Stimulated activated naive CD4-positive, alpha-beta T cell treated with Interleukin-2 at 50 U/mL for 16 hours (primary cell): Measurements from ENCODE around the gene DAND5.
A peak's percentile ranks its signal among the peaks of the same experiment; 100 is the strongest.

Source experiments
- DNase-seq: peaks from one replicate; lab custom pipeline; 2025; lab: John Stamatoyannopoulos, UW

Gene DAND5

DNA sequence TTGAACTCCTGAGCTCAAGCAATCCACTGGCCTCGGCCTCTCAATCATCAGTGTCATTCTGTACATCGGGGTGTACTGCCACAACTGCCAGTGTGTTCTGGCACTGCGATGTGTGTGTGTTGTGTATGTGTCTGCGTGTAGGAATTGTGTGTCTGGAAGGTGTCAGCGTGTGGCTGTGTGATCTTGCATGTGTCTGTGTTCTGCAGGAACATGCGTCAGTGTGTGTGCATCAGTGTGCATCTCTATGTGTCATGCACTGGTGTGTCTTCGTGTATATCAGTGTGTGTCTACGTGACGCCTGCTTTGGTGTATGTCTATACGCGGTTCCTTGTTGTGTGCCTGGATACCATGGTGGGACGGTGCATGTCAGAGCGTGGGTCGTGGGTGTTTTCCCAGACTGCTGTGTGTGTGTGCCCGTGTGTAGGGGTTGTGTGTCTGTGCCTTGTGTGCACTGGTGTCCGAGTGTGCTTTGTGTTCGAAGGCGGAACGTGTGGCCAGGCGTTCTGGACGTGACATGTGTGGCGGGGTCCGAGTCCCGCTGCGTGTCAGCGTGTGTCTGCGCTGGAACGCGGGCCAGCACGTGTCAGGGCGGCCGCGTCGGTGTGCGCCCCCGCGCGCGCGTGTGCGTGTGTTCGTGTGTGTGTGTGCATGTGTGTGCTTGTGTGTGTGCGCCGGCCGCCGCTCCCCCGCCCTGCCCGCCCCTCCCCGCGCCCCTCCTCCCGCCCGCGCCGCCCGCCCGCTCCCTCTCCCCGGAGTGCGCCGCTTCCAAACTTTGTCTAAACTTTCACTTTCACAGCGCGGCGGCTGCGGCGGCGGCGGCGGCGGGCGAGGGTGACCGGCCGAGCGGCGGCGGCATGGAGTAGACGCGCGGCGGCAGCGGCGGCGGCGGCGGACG lies 25.6 kb downstream of the DAND5 start, which contains the start of gene NFIX:
Gene NFIX, plus strand, starts transcription at position 775 of the 895 bp plus-strand sequence. CDS start 363 bp downstream, outside the sequence.
- DNase-seq, result peak; percentile 52

- no peak for DNase-seq
Measured at GRCh38 chr19:12995596-12996405, 26.4 kb downstream of the DAND5 start.

GRCh38 chr19:12996406-12997094 lies 27.2 kb downstream of the DAND5 start:
- DNase-seq, result no peak

DNA sequence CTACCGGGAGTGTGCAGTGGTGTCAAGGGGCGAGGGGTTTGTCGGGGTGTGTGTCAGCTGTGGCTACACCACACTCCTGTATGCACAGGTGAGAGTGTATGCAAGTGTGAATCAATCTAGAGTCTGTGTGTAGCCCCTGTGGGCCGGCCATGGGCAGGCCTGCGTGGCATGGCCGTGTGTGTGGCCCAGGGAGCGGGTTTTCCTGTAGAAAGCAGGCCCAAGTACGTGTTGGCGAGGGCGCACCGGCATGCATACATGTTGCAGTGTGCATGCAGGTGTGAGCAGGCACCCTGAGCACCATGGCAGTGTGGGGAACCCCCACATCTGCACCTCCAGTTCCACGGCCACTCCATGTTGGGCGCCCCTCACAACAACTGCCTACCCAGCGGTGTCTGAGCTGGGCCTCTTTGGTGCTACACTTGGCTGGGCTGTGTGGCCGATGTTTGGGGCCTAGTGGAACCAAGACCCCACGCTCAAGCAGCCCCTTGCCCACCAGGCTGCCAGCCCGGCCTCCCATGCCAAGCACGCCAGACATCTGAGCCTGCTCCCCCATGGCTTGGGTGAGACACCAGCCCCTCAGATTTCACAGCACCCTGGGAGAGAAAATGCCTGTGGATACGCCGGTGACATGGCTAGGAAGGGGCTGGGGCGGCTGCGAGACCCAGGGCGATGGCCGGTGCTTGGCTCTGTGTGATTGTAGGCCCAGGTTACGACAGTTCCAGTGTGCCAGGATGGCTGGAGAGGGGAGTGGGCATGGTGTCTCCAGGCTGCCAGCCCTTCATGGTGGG lies 28.0 kb downstream of the DAND5 start:
- no peak for DNase-seq

DNA sequence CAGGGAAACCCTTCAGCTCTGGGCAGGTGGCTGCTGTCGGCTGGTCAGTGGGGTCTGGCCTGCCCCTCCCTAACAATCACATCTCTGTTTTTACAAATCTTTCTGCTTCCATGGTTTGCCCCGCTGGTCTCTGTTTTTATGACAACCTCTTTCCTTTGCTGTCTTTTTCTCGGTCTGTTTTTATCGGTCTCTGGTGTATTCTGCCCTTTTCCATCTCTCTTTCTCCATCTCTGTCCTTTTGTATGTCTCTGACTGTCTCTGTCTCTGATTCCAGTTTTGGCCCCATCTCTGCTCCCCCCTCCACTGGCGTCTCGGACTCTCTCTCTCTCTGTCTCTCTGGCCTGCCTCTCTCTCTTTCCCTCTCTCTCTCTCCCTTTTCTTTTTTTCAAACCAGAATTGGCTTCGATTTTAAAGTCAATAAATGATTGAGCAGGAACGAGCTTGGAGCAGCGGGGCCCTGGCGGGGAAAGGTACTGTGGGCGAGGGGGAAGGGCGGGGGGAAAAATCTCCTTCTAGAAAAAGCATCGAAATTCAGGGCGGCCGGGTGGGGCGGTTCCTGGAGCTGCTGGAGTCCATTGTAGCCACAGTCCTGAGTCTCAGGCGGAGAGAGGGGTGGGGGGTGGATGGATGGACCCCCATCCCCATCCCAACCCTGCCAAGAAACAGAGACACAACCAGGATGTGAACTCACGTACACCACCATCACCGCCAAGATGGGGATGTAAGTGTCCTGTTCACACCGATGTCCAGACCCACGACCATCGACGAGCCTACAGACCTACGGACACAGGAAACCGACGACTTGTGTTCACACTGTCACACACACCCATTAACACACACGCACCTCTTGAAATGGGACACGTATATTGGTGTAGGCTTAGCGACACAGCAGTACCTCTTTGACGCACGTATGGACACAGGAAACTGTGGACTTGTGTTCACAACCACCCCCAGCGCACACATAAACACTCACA lies 28.9 kb downstream of the DAND5 start:
- DNase-seq, result no peak

- no peak for DNase-seq
Measured at GRCh38 chr19:13001166-13001501, 31.8 kb downstream of the DAND5 start.

- DNase-seq, result no peak
Measured at GRCh38 chr19:13001502-13002165, 32.3 kb downstream of the DAND5 start.

DNA sequence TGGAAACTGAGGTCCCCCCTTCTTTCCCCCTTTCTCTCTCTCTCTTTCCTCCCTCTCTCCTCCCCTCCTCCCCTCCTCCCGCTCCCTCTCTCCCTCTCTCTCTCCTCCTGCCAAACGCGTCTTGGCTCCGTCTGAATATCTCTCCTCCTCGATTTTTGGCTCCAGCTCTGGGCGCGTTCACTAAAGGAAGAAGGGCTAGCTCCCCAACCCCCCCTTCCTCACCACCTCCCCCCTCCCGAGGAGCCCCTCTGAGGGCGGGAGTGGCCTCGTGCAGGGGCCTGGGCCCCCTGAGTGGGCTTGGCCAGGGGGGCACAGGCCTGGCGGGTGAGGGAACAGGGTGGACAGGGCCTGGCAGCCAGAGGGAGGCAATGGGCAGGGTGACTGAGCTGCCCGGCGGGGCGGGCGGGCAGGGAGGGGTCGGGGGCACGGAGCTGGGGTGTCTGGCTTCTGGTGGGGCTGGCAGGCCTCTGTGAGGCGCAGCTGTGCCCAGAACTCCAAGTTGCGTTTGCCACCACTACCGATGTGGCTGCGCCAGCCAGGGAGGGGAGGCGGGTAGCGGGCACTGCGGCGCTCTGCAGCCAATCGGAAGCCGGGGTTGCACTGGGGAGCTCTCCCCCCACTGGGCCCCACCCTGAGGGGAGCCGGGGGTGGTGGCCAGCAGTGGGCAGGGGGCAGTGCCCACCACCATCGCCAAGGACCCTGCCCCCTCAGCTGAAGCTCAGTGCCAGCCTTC lies 33.0 kb downstream of the DAND5 start:
- no peak for DNase-seq

GRCh38 chr19:13003081-13003480 lies 33.7 kb downstream of the DAND5 start:
- no peak for DNase-seq

DNA sequence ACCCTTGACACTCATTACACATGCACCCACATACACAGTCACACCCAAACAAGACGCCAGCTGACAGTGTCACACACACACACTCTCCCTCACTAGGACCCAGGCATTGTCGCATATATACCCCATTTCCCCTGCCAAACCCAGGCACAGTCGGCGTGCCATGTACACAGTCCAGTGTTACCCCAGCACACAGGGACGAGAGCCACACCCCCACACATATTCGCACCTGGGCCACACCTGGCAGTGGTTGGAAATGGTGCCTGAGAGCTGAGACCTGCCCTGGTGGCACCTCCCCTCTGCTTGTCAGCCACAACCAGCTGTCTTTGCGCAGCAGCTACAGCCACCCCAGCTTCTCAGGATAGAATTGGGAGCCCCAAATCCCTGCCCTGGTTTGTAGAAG lies 34.9 kb downstream of the DAND5 start:
- no peak for DNase-seq

GRCh38 chr19:13005253-13005652 lies 35.9 kb downstream of the DAND5 start:
- no peak for DNase-seq

DNA sequence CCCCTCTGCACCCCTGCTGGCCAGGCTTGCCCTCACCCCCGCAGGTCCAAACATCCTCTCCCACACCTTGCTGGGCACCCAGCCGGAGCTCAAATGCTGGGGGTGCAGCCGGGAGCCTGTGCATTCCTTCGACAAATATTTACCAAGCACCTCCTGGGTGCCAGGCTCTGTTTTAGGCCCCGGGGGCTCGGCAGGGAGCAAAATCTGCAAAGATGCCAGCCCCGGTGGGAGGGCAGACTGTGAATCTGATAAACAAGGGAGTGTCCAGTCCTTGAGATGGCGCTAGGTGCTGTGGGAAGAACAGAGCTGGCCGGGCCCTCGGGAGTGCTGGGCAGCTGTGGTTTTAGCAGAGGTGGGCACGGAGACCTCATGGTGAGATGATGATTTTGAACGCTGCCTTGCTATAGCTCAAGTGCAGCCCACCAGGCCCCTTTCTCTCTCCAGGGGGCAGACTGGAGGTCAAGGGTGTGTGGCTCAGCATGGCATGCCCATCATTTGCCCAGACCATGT lies 36.5 kb downstream of the DAND5 start:
- no peak for DNase-seq

DNA sequence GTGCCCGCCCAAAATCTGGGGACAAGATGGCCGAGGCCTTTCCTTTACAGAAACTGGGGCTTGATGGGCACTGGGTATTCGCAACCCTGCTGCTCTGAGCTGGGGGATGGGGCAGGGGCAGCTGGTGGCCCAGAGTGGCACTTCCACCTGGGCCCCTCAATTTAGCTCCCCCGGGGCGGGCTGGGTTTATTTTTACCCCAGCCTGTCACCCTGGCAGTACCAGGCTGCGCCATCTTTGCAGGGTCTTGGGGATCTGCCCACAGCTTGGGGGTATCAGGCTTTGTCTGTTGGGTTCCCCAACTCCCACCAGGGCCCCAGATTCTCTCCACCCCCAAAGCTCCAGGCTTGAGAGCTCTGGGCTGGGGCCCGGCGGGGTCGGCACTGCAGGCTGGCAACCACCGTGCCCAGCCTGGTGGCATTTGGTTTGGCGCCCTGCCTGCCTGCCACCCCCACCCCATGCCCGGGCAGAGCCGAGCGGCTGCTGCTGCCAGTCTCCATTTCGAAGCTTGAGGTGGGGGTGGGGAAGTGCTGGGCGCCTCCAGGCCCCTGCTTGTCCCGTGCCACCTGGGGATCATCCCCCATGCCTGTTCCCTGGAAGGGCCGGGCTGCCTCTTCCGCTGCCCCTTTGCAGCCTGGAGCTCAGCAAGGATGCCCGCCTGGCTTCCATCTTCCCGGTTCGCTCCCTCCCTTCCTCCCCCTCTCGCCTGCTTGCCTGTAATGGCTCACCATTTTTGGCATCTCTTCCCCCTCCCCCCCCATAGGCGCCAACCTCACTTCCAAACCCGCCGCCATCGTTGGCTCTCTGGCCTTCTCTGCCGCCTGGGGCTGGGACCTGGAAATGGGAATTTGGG lies 37.3 kb downstream of the DAND5 start:
- no peak for DNase-seq

GRCh38 chr19:13007292-13008045 lies 38.1 kb downstream of the DAND5 start:
- no peak for DNase-seq

GRCh38 chr19:13008926-13009787 lies 39.8 kb downstream of the DAND5 start:
- DNase-seq, result no peak
